T-helper 1 cell treated with Interleukin-12 subunit alpha and Interleukin-12 subunit beta and Interleukin-4 antibody, amounts not matched to agents 30 ng/mL and 1 ng/mL, for 36 hours (primary cell): ENCODE data around the gene CAPN5. TPM values are rescaled to one million over a fixed set of nuclear protein-coding genes. Genes with fewer than 3 reads are reported as not detected.

Experiments used
- intact Hi-C: fragments of 100-400 bp; cut with micrococcal nuclease; formaldehyde crosslinking; loops from one replicate; pipeline ENCODE4 v1.15.1; 2024
- total RNA-seq: library from RNA; stranded (reverse); gene quantifications from 2 replicates; pipeline ENCODE4 v1.2.3, GENCODE V29; 2022

The CAPN5 gene
- total RNA-seq, 1 donor from 2014 or later = 0.27 TPM

DNA sequence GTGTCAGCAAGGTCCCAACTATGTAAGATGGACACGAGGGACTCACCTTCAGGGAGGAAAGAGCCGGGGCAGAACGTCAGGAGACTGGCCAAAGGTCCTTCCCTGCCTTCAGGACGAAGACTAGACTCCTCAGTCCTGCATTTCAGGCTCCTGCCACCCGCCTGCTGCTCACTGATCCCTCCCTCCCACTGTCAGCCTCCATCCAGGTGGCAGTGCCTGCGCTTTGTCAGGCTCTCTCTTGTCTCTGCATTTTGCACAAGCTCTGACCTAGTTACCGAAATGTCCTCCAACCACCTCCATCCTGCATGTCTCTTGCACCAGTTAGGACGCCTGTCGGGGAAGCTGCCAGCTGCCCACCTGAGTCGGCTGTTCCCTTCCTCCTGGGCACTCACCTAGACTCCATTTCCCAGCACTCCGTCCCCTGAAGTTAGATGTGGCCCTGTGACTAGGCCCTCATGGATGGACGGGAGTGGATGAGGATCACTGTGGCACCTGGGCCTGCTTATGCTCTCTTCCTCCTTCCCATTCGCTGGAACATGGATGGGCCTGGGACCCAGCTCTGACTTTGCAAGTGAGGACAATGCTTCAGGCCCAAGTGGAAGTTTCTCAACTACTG is 24.6 kb upstream of the CAPN5 start:
- intact Hi-C loops = no loop called here

DNA sequence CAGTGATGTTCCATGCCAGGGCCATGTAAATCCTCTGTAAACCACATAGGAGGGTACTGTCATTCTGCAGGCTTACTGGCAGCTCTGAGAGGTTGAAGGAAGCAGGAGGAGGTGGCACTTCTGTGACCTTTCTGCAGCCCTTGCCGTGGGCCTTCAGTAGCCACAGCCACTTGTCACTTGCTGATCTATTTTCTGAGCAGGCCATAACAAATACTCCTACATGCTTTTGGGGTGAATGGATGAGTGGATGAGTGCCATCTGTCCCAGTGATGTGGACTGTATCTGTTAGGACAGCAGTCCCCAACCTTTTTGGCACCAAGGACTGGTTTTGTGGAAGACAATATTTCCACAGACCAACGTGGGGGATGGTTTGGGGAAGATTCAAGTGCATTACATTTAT is 22.4 kb upstream of the CAPN5 start:
- intact Hi-C loops = no loop called here

- intact Hi-C loops = loop anchor here (5.0 kb wide), 1 partner anchor 572 kb away; no protein-coding TSS in a partner anchor
Measured at GRCh38 chr11:77044886-77045285, 21.9 kb upstream of the CAPN5 start.

- intact Hi-C loops = loop anchor here (1.0 to 5.0 kb wide), 4 partner anchors 37 to 949 kb away; partner anchors contain the start of gene INTS4
Measured at GRCh38 chr11:77046060-77046501, 20.7 kb upstream of the CAPN5 start.

DNA sequence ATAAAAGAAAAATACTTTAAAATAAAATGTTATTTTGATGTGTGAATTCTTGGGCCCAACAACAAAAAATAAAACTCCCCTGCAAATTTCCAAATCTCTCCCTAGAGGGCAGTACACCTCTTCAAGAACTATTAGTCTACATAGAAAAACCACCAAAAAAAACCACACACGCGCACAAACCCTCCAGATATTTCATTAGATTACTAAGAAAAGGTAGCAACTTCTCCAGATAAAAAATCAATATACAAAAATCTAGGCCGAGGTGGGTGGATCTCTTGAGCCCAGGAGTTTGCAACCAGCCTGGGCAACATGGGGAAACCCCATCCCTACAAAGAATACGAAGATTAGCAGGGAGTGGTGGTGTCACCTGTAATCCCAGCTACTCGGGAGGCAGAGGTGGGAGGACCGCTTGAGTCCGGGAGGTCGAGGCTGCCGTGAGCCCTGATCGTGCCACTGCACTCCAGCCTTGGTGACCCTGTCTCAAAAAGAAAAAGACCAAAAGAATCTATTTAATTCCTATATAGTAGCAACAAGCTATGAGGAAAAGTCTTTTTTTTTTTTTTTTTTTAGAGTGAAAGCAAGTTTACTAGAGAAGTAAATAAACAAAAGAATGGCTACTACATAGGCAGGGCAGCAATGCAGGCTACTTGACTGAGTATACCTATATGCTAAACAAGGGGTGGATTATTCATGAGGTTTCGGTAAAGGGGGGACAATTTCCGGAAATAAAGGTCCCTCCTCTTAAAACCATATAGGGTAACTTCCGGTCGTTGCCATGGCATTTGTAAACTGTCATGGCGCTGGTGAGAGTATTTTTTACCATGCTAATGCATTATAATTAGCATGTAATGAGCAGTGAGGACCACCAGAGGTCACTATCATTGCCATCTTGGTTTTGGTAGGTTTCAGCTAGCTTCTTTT is 19.5 kb upstream of the CAPN5 start:
- intact Hi-C loops = loop anchor here (1.0 to 5.0 kb wide), 11 partner anchors 19 to 948 kb away; partner anchors contain the start of genes ACER3, CAPN5, INTS4 and PAK1

- intact Hi-C loops = loop anchor here (1.0 to 5.0 kb wide), 11 partner anchors 18 to 947 kb away; partner anchors contain the start of genes ACER3, CAPN5, INTS4 and PAK1
Measured at GRCh38 chr11:77047928-77048446, 18.8 kb upstream of the CAPN5 start.

DNA sequence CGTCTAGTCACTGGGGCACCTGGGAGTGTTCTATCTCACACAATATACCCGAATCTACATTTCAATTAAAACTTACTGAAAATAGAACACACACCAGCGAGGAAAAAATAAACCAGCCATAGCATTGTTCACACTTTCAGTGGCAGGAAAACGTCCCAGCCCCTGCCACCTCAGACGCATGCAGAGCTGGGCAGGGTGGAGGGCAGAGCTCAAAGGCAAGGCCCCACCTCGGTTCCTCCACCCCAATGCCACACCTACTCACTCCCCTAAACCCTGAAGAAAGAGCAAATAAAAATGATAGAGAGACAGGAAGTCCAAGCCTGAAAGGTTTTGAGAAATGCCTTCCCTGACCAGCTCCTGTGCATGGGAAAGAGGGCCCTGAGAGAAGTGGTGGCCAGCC is 17.7 kb upstream of the CAPN5 start:
- intact Hi-C loops = loop anchor here (5.0 kb wide), 1 partner anchor 568 kb away; no protein-coding TSS in a partner anchor

GRCh38 chr11:77051511-77051910 is 15.3 kb upstream of the CAPN5 start:
- intact Hi-C loops = no loop called here

- intact Hi-C loops = no loop called here
Measured at GRCh38 chr11:77052518-77052917, 14.3 kb upstream of the CAPN5 start.

- intact Hi-C loops = no loop called here
Measured at GRCh38 chr11:77053217-77054015, 13.4 kb upstream of the CAPN5 start.

DNA sequence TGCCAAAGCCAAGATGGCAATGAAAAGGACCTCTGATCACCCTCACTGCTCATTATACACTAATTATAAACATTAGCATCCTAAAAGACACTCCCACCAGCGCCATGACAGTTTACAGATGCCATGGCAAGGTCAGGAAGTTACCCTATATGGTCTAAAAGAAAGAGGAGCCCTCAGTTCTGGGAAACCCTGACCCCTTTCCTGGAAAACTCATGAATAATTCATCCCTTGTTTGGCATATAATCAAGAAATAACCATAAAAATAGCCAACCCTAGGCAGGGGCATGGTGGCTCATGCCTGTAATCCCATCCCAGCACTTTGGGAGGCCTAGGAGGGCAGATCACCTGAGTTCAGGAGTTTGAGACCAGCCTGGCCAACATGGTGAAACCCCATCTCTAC is 12.7 kb upstream of the CAPN5 start:
- intact Hi-C loops = no loop called here

GRCh38 chr11:77055101-77055561 is 11.6 kb upstream of the CAPN5 start:
- intact Hi-C loops = no loop called here

- intact Hi-C loops = no loop called here
Measured at GRCh38 chr11:77055913-77056312, 10.9 kb upstream of the CAPN5 start.

- intact Hi-C loops = no loop called here
Measured at GRCh38 chr11:77056814-77057402, 9.9 kb upstream of the CAPN5 start.

DNA sequence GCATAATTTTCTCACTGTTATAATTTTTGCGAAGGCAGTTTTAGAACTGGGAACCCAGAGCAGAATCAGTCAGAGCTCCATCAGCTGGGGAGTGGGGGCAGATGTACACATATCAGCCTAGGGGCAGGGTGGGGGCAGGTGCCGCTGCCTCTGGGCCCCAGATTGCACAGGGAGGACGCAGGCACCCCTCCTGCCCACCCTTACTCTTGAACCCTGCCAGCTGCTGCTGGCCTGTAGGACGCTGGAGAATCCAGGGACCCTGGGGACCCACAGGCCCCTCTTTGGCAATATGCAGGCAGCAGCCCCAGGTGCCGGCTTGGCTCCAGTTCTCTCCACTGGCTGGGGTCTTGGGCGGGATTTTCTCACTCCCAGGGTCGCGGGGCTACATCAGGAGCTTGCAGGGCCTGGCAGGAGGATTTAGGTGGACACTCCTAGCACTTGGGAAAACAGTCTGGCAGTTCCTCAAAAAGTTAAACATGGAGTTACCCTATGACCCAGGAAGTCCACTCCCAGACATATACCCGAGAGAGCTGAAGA is 8.8 kb upstream of the CAPN5 start:
- intact Hi-C loops = no loop called here

DNA sequence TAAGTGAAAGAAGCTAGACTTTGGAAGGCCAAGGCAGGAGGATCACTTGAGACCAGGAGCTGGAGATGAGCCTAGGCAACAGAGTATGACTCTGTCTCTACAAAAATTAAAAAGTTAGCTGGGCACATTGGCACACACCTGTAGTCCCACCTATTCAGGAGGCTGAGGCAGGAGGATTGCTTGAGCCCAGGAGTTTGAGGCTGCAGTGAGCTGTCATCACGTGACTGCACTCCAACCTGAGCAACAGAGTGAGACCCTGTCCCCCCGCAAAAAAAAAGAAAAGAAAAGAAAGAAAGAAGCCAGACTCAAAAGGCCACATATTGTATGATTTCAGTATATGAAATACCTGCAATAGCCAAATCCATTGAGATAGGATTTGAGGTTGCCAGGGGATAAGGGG is 7.9 kb upstream of the CAPN5 start:
- intact Hi-C loops = no loop called here

DNA sequence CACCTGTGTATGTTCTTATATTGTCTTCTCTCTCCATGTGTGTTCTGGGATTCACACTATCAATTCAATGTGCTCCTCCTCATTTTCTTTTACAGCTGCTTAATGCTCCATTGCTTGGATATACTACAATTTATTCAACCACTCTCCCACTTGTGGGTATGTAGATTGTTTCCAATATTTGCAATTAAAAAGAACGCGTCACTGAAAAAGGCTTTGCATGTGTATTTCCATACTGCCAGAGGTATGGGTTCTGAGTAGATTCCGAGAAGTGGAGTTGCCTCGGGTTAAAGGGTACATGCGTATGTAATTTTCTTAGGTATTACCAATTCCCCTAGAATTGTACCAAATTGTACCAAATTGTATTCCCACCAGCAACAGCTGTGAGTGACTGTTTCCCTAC is 7.0 kb upstream of the CAPN5 start:
- intact Hi-C loops = loop anchor here (10.0 kb wide), 1 partner anchor 615 kb away; the partner anchor contains the start of gene EMSY

DNA sequence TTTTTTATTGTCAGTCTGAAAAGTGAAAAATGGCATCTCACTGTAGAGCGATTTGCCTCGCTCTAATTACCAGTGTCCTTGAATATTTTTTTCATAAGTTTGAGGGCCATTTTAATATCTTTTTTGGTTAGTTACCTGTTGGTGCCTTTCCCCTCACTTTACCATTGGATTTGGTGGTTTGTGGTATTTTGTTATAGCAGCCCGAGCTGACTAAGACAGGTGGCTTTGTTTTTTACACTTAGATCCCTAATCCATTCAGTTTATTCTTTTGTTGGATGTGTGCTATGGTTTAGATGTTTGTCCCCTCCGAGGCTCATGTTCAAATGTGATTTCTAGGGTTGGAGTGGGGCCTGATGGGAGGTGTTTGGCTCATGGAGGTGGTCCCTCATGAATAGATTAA is 6.5 kb upstream of the CAPN5 start:
- intact Hi-C loops = loop anchor here (10.0 kb wide), 1 partner anchor 615 kb away; the partner anchor contains the start of gene EMSY

- intact Hi-C loops = loop anchor here (10.0 kb wide), 1 partner anchor 616 kb away; the partner anchor contains the start of gene EMSY
Measured at GRCh38 chr11:77061258-77061657, 5.5 kb upstream of the CAPN5 start.

- intact Hi-C loops = loop anchor here (10.0 kb wide), 1 partner anchor 618 kb away; the partner anchor contains the start of gene EMSY
Measured at GRCh38 chr11:77062924-77063323, 3.8 kb upstream of the CAPN5 start.
